HAP-1 (cell line): ENCODE data around the gene PSME3IP1.
A peak's percentile ranks its signal among the peaks of the same experiment; 100 is the strongest.

ENCODE experiments used
- DNase-seq, 2 experiments: peaks; one replicate each; pipeline ENCODE4 v3.0.0-alpha.2; 2016 to 2020; ENCODE audit warnings: low spot score in 2 of 2
- H3K27me3 ChIP-seq: fragments of 250-450 bp; sonication (Bioruptor Pico); 2 replicates; pipeline ENCODE4 v1.5.1; 2020; ENCODE audit warnings: low read depth, mild to moderate bottlenecking, moderate library complexity
- H3K36me3 ChIP-seq: fragments of 250-450 bp; sonication (Bioruptor Pico); replicated peaks from 2 replicates; pipeline ENCODE4 v1.5.1; 2020; ENCODE audit warnings: mild to moderate bottlenecking
- H3K4me1 ChIP-seq: fragments of 250-450 bp; sonication (Bioruptor Pico); 2 replicates; pipeline ENCODE4 v1.5.1; 2020; ENCODE audit warnings: mild to moderate bottlenecking
- H3K4me3 ChIP-seq: fragments of 250-450 bp; sonication (Bioruptor Pico); 2 replicates; pipeline ENCODE4 v1.5.1; 2020; ENCODE audit warnings: mild to moderate bottlenecking, moderate library complexity
- H3K9me3 ChIP-seq: fragments of 250-450 bp; sonication (Bioruptor Pico); 2 replicates; pipeline ENCODE4 v1.5.1; 2020; ENCODE audit warnings: mild to moderate bottlenecking, moderate library complexity
- in situ Hi-C: fragments of 300-500 bp; cut with MboI; formaldehyde crosslinking; loops from 3 replicates; pipeline ENCODE4 v1.14.3; 2020; ENCODE audit warnings: low sequenced_read_pairs, inconsistent platforms, mixed read lengths

The PSME3IP1 gene

GRCh38 chr16:57169327-57169726 is 16.5 kb downstream of the PSME3IP1 start:
- Histone ChIP-seq H3K36me3 (peaks cover 70% of the 10 kb centered on the region), H3K9me3 (no peaks in the 10 kb centered on the region), H3K4me3 (no peak overlapping the region), H3K4me1 (no peaks in the 10 kb centered on the region), H3K27me3 (no peaks in the 10 kb centered on the region)
- in situ Hi-C loops, result no loop called here
- DNase-seq, result no peak

GRCh38 chr16:57167953-57168352 is 17.9 kb downstream of the PSME3IP1 start:
- in situ Hi-C loops, result no loop called here
- Histone ChIP-seq H3K36me3 (peaks cover 76% of the 10 kb centered on the region), H3K27me3 (no peaks in the 10 kb centered on the region), H3K9me3 (no peaks in the 10 kb centered on the region), H3K4me3 (no peak overlapping the region), H3K4me1 (no peaks in the 10 kb centered on the region)
- DNase-seq, result peak in 1 of 2 experiments; percentile 36

GRCh38 chr16:57167538-57167937 is 18.3 kb downstream of the PSME3IP1 start:
- Histone ChIP-seq H3K4me3 (no peak overlapping the region), H3K4me1 (no peaks in the 10 kb centered on the region), H3K36me3 (peaks cover 76% of the 10 kb centered on the region), H3K27me3 (no peaks in the 10 kb centered on the region), H3K9me3 (no peaks in the 10 kb centered on the region)
- in situ Hi-C loops, result no loop called here
- no peak for DNase-seq

- no peak overlapping the region for H3K4me3 ChIP-seq
- no peaks in the 10 kb centered on the region for H3K4me1 ChIP-seq
- no peaks in the 10 kb centered on the region for H3K9me3 ChIP-seq
- H3K36me3 ChIP-seq, result peaks cover 75% of the 10 kb centered on the region
- in situ Hi-C loops, result no loop called here
- no peak for DNase-seq
- no peaks in the 10 kb centered on the region for H3K27me3 ChIP-seq
Measured at GRCh38 chr16:57166951-57167350, 18.9 kb downstream of the PSME3IP1 start.

- H3K9me3 ChIP-seq, result no peaks in the 10 kb centered on the region
- DNase-seq, result no peak
- no peaks in the 10 kb centered on the region for H3K27me3 ChIP-seq
- in situ Hi-C loops, result no loop called here
- H3K4me1 ChIP-seq, result no peaks in the 10 kb centered on the region
- H3K36me3 ChIP-seq, result peaks cover 72% of the 10 kb centered on the region
- H3K4me3 ChIP-seq, result no peak overlapping the region
Measured at GRCh38 chr16:57166451-57166850, 19.4 kb downstream of the PSME3IP1 start.

GRCh38 chr16:57165938-57166337 is 19.9 kb downstream of the PSME3IP1 start:
- H3K27me3 ChIP-seq, result no peaks in the 10 kb centered on the region
- H3K36me3 ChIP-seq, result peaks cover 69% of the 10 kb centered on the region
- H3K4me3 ChIP-seq, result no peak overlapping the region
- no peaks in the 10 kb centered on the region for H3K9me3 ChIP-seq
- in situ Hi-C loops, result no loop called here
- H3K4me1 ChIP-seq, result no peaks in the 10 kb centered on the region
- no peak for DNase-seq

- in situ Hi-C loops, result no loop called here
- no peaks in the 10 kb centered on the region for H3K4me1 ChIP-seq
- peaks cover 70% of the 10 kb centered on the region for H3K36me3 ChIP-seq
- H3K4me3 ChIP-seq, result no peak overlapping the region
- no peaks in the 10 kb centered on the region for H3K27me3 ChIP-seq
- no peak for DNase-seq
- no peaks in the 10 kb centered on the region for H3K9me3 ChIP-seq
Measured at GRCh38 chr16:57165483-57165882, 20.4 kb downstream of the PSME3IP1 start.

GRCh38 chr16:57163842-57164241 is 22.0 kb downstream of the PSME3IP1 start:
- no peak overlapping the region for H3K4me3 ChIP-seq
- in situ Hi-C loops, result no loop called here
- H3K36me3 ChIP-seq, result peaks cover 65% of the 10 kb centered on the region
- no peaks in the 10 kb centered on the region for H3K9me3 ChIP-seq
- no peak for DNase-seq
- no peaks in the 10 kb centered on the region for H3K27me3 ChIP-seq
- no peaks in the 10 kb centered on the region for H3K4me1 ChIP-seq

GRCh38 chr16:57159447-57159846 is 26.4 kb downstream of the PSME3IP1 start:
- DNase-seq, result no peak
- Histone ChIP-seq H3K4me3 (no peak overlapping the region), H3K4me1 (no peaks in the 10 kb centered on the region), H3K9me3 (no peaks in the 10 kb centered on the region), H3K36me3 (peaks cover 70% of the 10 kb centered on the region), H3K27me3 (no peaks in the 10 kb centered on the region)
- in situ Hi-C loops, result no loop called here

GRCh38 chr16:57157533-57157932 is 28.3 kb downstream of the PSME3IP1 start:
- Histone ChIP-seq H3K27me3 (no peaks in the 10 kb centered on the region), H3K36me3 (peaks cover 67% of the 10 kb centered on the region)
- in situ Hi-C loops, result no loop called here

GRCh38 chr16:57156351-57156703 is 29.5 kb downstream of the PSME3IP1 start:
- in situ Hi-C loops, result no loop called here
- Histone ChIP-seq H3K4me3 (no peak overlapping the region), H3K9me3 (no peaks in the 10 kb centered on the region), H3K4me1 (no peaks in the 10 kb centered on the region), H3K36me3 (peaks cover 69% of the 10 kb centered on the region), H3K27me3 (no peaks in the 10 kb centered on the region)
- DNase-seq, result no peak

More at GRCh38 chr16:57157533-57157932, 28.3 kb downstream of the PSME3IP1 start:
- Histone ChIP-seq H3K9me3 (no peaks in the 10 kb centered on the region), H3K4me3 (no peak overlapping the region), H3K4me1 (no peaks in the 10 kb centered on the region)
- no peak for DNase-seq

GRCh38 chr16:57155702-57156350 is 30.0 kb downstream of the PSME3IP1 start:
- in situ Hi-C loops, result no loop called here
- Histone ChIP-seq H3K27me3 (no peaks in the 10 kb centered on the region), H3K4me1 (no peaks in the 10 kb centered on the region), H3K4me3 (no peak overlapping the region), H3K9me3 (no peaks in the 10 kb centered on the region), H3K36me3 (peaks cover 65% of the 10 kb centered on the region)
- DNase-seq, result no peak

GRCh38 chr16:57153841-57154240 is 32.0 kb downstream of the PSME3IP1 start:
- no peaks in the 10 kb centered on the region for H3K27me3 ChIP-seq
- DNase-seq, result no peak
- in situ Hi-C loops, result no loop called here
- peaks cover 52% of the 10 kb centered on the region for H3K36me3 ChIP-seq
- H3K4me3 ChIP-seq, result no peak overlapping the region
- H3K9me3 ChIP-seq, result no peaks in the 10 kb centered on the region
- no peaks in the 10 kb centered on the region for H3K4me1 ChIP-seq

- in situ Hi-C loops, result no loop called here
- H3K9me3 ChIP-seq, result no peaks in the 10 kb centered on the region
- H3K27me3 ChIP-seq, result no peaks in the 10 kb centered on the region
- peaks cover 48% of the 10 kb centered on the region for H3K36me3 ChIP-seq
- no peaks in the 10 kb centered on the region for H3K4me1 ChIP-seq
- DNase-seq, result no peak
- H3K4me3 ChIP-seq, result no peak overlapping the region
Measured at GRCh38 chr16:57152096-57153093, 33.4 kb downstream of the PSME3IP1 start.
